Panc1 (cell line): Measurements from ENCODE around the gene ZNF558.

Source experiments
- CTCF ChIP-seq: fragments of 450-650 bp; IDR thresholded peaks from 2 replicates; pipeline ENCODE4 v1.5.1; 2017; ENCODE audit warnings: mild to moderate bottlenecking
- POLR2AphosphoS5 ChIP-seq: IDR thresholded peaks from 2 replicates; pipeline ENCODE4 v1.6.1; 2012; ENCODE audit warnings: mild to moderate bottlenecking, low read depth, low read length, moderate library complexity
- TCF7L2 ChIP-seq: IDR thresholded peaks from 2 replicates; pipeline ENCODE4 v1.6.1; 2011; ENCODE audit warnings: mild to moderate bottlenecking, low read depth, low read length, inconsistent platforms
- TF ChIP-seq, protein P1 (sequence below), 2 experiments: IDR thresholded peaks; 2 replicates each; pipeline ENCODE4 v1.6.1; 2011 to 2012; ENCODE audit warnings: low read depth in 2 of 2, control low read depth in 1 of 2, low read length in 1 of 2, mild to moderate bottlenecking in 1 of 2, moderate library complexity in 1 of 2; ENCODE audit not compliant: insufficient read depth in 1 of 2

GRCh38 chr19:8866344-8866743, 34.2 kb upstream of the ZNF558 start:
- TF ChIP-seq CTCF (no peak), TCF7L2 (no peak), POLR2AphosphoS5 (no peak)
- TF ChIP-seq, protein P1, sequence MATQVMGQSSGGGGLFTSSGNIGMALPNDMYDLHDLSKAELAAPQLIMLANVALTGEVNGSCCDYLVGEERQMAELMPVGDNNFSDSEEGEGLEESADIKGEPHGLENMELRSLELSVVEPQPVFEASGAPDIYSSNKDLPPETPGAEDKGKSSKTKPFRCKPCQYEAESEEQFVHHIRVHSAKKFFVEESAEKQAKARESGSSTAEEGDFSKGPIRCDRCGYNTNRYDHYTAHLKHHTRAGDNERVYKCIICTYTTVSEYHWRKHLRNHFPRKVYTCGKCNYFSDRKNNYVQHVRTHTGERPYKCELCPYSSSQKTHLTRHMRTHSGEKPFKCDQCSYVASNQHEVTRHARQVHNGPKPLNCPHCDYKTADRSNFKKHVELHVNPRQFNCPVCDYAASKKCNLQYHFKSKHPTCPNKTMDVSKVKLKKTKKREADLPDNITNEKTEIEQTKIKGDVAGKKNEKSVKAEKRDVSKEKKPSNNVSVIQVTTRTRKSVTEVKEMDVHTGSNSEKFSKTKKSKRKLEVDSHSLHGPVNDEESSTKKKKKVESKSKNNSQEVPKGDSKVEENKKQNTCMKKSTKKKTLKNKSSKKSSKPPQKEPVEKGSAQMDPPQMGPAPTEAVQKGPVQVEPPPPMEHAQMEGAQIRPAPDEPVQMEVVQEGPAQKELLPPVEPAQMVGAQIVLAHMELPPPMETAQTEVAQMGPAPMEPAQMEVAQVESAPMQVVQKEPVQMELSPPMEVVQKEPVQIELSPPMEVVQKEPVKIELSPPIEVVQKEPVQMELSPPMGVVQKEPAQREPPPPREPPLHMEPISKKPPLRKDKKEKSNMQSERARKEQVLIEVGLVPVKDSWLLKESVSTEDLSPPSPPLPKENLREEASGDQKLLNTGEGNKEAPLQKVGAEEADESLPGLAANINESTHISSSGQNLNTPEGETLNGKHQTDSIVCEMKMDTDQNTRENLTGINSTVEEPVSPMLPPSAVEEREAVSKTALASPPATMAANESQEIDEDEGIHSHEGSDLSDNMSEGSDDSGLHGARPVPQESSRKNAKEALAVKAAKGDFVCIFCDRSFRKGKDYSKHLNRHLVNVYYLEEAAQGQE (IDR thresholded peaks at IDR 0.05; ENCODE audit: insufficient read depth in 1 of 2, low read depth in 2 of 2, low read length in 1 of 2), result no peak
